Kidney epithelial cell (primary cell): Measurements from ENCODE around the gene PRDX1. TPM values are rescaled to one million over a fixed set of nuclear protein-coding genes. Genes with fewer than 3 reads are reported as not detected.
"Not testable (repeated sequence)": the region's sequence is repeated elsewhere in the genome, so short reads cannot be mapped to it uniquely, and the experiment has no call there.

Experiments used
- DNase-seq: peaks from one replicate; pipeline ENCODE4 v3.0.0-alpha.2; 2010; ENCODE audit warnings: low read depth
- H3K27me3 ChIP-seq: 2 replicates; pipeline ENCODE4 v1.6.0; 2011; ENCODE audit warnings: low read length; ENCODE audit not compliant: control insufficient read depth, insufficient read depth
- H3K36me3 ChIP-seq: 2 replicates; pipeline ENCODE4 v1.5.1; 2011; ENCODE audit warnings: low read length; ENCODE audit not compliant: control insufficient read depth, insufficient read depth
- H3K4me3 ChIP-seq: 2 replicates; pipeline ENCODE4 v1.5.1; 2011; ENCODE audit warnings: low read depth, mild to moderate bottlenecking, control low read depth, low read length
- total RNA-seq: library from RNA; depleted of rRNA; stranded (reverse); fragments of >200 nt; gene quantifications from 2 replicates; pipeline ENCODE4 v1.2.3, GENCODE V29; 2015
- TF ChIP-seq, protein P1 (sequence below): IDR thresholded peaks from 2 replicates; pipeline ENCODE4 v1.5.1; 2011; ENCODE audit warnings: mild to moderate bottlenecking, moderate library complexity, low read length, control low read depth, inconsistent platforms; ENCODE audit not compliant: insufficient read depth, poor library complexity, severe bottlenecking

The PRDX1 gene
- total RNA-seq, 1 donor from 2014 or later: 298 TPM

DNA sequence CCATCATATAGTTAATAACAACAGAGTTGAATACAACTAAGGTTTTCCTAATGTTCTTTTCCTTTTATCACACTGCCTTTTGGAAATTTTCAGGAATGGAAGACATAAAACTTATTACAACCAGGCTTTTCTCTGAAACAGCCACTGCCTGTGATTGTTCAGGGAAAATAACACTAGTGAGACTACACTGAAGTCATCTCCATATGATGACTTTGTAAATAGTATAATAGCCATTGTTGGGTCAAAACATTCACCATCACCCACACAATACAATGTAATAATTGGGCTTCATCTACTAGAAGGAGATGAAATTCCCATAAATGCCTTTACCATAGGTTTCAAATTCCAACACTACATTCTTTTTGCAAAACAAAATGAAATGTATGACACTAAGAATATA, 35.7 kb downstream of the PRDX1 start:
- Histone ChIP-seq H3K4me3 (no peak overlapping the region), H3K36me3 (no peaks in the 10 kb centered on the region), H3K27me3 (no peaks in the 10 kb centered on the region)
- no peak for DNase-seq
- TF ChIP-seq, protein P1, sequence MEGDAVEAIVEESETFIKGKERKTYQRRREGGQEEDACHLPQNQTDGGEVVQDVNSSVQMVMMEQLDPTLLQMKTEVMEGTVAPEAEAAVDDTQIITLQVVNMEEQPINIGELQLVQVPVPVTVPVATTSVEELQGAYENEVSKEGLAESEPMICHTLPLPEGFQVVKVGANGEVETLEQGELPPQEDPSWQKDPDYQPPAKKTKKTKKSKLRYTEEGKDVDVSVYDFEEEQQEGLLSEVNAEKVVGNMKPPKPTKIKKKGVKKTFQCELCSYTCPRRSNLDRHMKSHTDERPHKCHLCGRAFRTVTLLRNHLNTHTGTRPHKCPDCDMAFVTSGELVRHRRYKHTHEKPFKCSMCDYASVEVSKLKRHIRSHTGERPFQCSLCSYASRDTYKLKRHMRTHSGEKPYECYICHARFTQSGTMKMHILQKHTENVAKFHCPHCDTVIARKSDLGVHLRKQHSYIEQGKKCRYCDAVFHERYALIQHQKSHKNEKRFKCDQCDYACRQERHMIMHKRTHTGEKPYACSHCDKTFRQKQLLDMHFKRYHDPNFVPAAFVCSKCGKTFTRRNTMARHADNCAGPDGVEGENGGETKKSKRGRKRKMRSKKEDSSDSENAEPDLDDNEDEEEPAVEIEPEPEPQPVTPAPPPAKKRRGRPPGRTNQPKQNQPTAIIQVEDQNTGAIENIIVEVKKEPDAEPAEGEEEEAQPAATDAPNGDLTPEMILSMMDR: no peak

DNA sequence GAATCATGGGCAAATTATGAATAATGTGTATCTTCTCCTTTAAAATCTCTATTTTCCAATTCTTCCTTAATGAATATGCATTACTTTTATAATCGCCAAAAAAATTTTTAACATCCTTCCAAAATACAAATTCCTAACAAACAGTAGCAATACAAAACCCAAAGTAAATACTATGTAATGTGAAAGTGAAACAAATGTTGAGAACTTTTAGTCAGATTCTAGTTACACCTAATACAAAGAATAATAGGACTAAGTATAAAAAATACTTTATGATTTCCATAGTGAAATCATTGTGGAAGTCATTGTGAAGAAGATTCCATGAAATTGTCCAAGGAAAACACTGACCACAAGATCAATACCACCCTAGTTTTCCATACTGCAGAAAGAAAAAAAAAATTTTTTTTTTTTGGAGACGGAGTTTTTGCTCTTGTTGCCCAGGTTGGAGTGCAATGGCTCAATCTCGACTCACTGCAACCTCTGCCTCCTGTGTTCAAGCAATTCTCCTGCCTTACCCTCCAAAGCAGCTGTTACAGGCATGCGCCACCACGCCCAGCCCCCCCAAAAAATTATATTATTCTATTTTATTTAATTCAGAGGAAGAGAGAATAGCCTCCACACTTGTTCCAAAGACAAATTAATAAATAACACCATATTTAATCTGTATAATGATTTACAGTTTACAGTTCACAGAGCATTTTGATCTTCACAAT, 42.5 kb downstream of the PRDX1 start:
- DNase-seq: no peak
- no peak overlapping the region for H3K4me3 ChIP-seq
- H3K27me3 ChIP-seq: no peaks in the 10 kb centered on the region
- no peaks in the 10 kb centered on the region for H3K36me3 ChIP-seq
- TF ChIP-seq, protein P1: no peak

DNA sequence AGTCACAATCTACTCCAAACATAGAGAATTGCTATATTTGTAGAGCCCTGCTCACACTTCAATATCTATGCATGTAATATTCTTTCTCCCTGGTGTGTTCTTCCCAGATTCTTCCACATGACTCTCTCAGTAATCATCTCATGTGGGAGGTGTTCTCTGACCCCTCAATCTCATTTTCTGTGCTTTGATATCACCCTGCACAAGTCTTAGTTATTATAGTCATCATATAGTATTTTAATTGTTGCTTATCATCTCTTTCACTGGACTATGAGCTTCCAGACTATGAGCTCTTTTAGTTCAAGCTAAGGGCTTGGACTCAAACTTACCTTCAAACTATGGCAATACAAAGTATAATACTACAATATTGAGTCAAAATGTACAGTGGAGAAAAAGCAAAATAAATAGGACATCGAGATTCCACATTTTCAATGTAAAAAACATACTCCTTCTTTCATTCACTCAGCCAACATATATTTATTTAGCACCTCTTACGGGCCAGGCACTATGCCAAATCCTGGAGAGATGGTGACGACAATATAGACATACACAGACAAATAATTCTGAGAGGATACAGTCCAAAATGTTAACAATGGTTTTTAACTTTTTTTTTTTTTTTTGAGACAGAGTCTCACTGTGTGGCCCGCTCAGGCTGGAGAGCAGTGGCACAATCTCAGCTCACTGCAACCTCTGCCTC, 43.4 kb downstream of the PRDX1 start:
- DNase-seq: no peak
- Histone ChIP-seq H3K27me3 (no peaks in the 10 kb centered on the region), H3K36me3 (no peaks in the 10 kb centered on the region), H3K4me3 (no peak overlapping the region)
- TF ChIP-seq, protein P1: no peak

DNA sequence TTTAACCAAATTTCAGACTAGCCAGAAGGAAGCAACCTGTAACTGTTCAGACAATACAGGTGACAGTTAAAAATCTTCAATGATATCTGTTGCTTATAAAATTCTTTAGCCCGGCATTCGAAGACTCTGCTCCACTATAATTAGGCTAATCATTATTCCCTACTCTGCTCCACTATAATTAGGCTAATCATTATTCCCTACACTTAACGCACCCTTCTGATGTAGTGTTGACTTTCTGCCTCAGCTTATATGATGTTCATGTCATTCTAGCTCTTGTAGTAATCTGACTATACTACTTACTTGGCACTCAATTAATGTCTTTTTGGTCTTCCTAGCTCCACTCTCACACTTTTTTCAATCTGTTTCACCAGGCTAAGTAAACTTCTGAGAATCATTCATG, 44.0 kb downstream of the PRDX1 start:
- no peak overlapping the region for H3K4me3 ChIP-seq
- DNase-seq: no peak
- TF ChIP-seq, protein P1: no peak
- H3K27me3 ChIP-seq: no peaks in the 10 kb centered on the region
- no peaks in the 10 kb centered on the region for H3K36me3 ChIP-seq

DNA sequence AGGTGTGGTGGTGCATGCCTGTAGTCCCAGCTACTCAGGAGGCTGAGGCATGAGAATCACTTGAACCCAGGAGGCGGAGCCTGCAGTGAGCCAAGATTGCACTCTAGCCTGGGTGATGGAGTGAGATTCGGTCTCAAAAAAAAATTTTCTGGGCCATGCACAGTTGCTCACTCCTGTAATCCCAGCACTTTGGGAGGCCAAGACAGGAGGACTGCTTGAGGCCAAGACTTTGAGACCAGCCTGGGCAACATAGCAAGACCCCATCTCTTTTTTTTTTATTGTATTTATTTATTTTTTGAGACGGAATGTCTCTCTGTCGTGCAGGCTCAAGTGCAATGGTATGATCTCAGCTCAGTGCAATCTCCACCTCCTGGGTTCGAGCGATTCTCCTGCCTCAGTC, 47.5 kb downstream of the PRDX1 start:
- H3K4me3 ChIP-seq, DNase-seq, H3K27me3 ChIP-seq, H3K36me3 ChIP-seq: not testable (repeated sequence)

DNA sequence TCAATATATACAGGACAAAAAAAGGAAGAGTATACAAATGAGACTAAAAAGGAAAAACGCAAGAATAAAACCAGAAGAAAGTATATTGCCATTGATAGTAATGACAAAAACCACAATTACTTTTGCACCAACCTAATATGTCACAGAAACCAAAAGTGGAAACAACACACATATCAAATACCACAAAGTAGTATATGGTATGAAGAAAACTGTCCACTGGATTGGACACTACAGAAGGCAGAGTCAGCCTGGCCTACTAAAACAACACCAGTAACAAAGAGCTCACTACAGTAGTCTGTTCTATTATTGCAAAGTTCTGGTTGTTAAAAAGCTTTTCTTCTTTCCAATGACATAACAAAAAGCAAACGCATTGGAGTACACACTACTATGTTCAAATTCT, 48.4 kb downstream of the PRDX1 start:
- TF ChIP-seq, protein P1: no peak
- Histone ChIP-seq H3K36me3 (no peaks in the 10 kb centered on the region), H3K4me3 (no peak overlapping the region), H3K27me3 (no peaks in the 10 kb centered on the region)
- DNase-seq: no peak
